ENCODE data around the gene IPPK. TPM values are rescaled to one million over a fixed set of nuclear protein-coding genes. Genes with fewer than 3 reads are reported as not detected.

IPPK gene
- total RNA-seq, 1 donor from 2014 or later = 10.1 TPM

DNA sequence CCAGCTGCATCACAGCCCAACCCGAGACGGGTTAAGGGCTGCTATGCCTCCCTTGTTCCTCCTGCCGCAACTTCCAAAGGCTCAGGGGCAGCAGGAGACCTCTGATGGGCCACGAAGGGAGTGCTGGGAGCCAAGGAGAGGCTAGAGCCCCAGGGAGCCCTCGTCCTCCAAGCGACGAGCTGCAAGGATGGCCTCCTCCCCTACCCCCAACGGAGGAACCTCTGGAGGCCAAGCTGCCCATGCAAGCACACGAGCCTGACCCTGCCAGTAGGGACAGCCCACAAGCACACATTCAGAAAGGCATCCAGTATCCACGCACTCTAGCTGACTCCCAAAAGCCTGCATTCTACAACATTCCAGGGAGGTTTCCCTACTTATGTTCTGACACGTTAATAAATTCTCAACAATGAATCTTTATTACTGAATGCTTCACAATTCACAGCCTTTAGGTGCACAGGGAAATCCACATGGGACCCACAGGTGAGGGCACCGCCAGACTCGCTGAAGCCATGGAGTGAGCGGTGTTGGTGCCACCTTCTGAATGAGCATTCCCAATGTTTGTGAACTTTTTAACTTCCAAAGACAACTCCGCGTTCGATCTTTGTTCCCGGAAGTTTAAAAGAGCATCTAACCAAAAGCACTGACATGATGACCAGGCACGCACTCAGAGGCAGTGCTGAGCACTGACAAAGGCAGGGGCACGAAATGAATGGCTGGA, 28.7 kb downstream of the IPPK start:
- peaks cover 3% of the 10 kb centered on the region for H3K27me3 Mint-ChIP-seq (ENCODE audit: unreplicated experiment)
- H3K4me3 Mint-ChIP-seq (ENCODE audit: unreplicated experiment) = peak overlapping the region; percentile 68
- H3K36me3 Mint-ChIP-seq (ENCODE audit: low read depth, unreplicated experiment) = peaks cover 53% of the 10 kb centered on the region
- no peaks in the 10 kb centered on the region for H3K4me1 Mint-ChIP-seq (ENCODE audit: unreplicated experiment)
- no peak for DNase-seq (ENCODE audit: low spot score)
- H3K9me3 Mint-ChIP-seq (ENCODE audit: unreplicated experiment) = no peaks in the 10 kb centered on the region
- H3K27ac Mint-ChIP-seq (ENCODE audit: unreplicated experiment) = peak overlapping the region; percentile 48
- TF ChIP-seq, protein P1, sequence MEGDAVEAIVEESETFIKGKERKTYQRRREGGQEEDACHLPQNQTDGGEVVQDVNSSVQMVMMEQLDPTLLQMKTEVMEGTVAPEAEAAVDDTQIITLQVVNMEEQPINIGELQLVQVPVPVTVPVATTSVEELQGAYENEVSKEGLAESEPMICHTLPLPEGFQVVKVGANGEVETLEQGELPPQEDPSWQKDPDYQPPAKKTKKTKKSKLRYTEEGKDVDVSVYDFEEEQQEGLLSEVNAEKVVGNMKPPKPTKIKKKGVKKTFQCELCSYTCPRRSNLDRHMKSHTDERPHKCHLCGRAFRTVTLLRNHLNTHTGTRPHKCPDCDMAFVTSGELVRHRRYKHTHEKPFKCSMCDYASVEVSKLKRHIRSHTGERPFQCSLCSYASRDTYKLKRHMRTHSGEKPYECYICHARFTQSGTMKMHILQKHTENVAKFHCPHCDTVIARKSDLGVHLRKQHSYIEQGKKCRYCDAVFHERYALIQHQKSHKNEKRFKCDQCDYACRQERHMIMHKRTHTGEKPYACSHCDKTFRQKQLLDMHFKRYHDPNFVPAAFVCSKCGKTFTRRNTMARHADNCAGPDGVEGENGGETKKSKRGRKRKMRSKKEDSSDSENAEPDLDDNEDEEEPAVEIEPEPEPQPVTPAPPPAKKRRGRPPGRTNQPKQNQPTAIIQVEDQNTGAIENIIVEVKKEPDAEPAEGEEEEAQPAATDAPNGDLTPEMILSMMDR (IDR thresholded peaks at IDR 0.05; ENCODE audit: unreplicated experiment) = no peak

GRCh38 chr9:92640398-92641091, 29.4 kb downstream of the IPPK start:
- no peaks in the 10 kb centered on the region for H3K9me3 Mint-ChIP-seq (ENCODE audit: unreplicated experiment)
- TF ChIP-seq, protein P1 (IDR thresholded peaks at IDR 0.05; ENCODE audit: unreplicated experiment) = no peak
- no peak overlapping the region for H3K27ac Mint-ChIP-seq (ENCODE audit: unreplicated experiment)
- H3K4me3 Mint-ChIP-seq (ENCODE audit: unreplicated experiment) = peak overlapping the region; percentile 14
- H3K4me1 Mint-ChIP-seq (ENCODE audit: unreplicated experiment) = no peaks in the 10 kb centered on the region
- peaks cover 57% of the 10 kb centered on the region for H3K36me3 Mint-ChIP-seq (ENCODE audit: low read depth, unreplicated experiment)
- peaks cover 4% of the 10 kb centered on the region for H3K27me3 Mint-ChIP-seq (ENCODE audit: unreplicated experiment)
- no peak for DNase-seq (ENCODE audit: low spot score)

DNA sequence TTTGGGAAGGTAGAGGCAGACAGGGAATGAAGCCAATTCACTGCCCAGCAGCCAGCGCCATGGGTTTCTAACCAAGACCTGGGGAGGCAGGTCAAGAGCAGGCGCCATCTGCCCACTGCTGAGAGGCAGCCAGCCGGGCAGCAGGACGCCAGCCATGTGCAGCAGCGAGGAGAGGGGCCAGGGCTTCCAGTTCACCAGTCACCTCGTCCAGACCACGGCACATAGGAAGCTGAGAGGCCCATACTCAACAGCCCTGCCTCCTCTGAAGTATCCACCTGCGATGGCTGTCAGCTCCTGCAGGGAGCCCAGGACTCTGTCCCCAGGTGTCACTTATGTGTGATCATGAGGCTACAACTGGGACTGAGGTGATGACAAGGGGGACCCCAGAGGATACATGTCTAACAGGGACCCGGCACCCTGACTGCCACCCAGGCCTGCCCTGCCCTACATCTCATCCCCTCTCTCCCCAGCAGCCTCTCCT, 30.1 kb downstream of the IPPK start:
- no peak overlapping the region for H3K4me3 Mint-ChIP-seq (ENCODE audit: unreplicated experiment)
- H3K9me3 Mint-ChIP-seq (ENCODE audit: unreplicated experiment) = no peaks in the 10 kb centered on the region
- H3K27me3 Mint-ChIP-seq (ENCODE audit: unreplicated experiment) = peaks cover 4% of the 10 kb centered on the region
- DNase-seq (ENCODE audit: low spot score) = no peak
- H3K4me1 Mint-ChIP-seq (ENCODE audit: unreplicated experiment) = no peaks in the 10 kb centered on the region
- TF ChIP-seq, protein P1 (IDR thresholded peaks at IDR 0.05; ENCODE audit: unreplicated experiment) = no peak
- no peak overlapping the region for H3K27ac Mint-ChIP-seq (ENCODE audit: unreplicated experiment)
- peaks cover 52% of the 10 kb centered on the region for H3K36me3 Mint-ChIP-seq (ENCODE audit: low read depth, unreplicated experiment)

- peaks cover 46% of the 10 kb centered on the region for H3K36me3 Mint-ChIP-seq (ENCODE audit: low read depth, unreplicated experiment)
- H3K27ac Mint-ChIP-seq (ENCODE audit: unreplicated experiment) = no peak overlapping the region
- peaks cover 4% of the 10 kb centered on the region for H3K27me3 Mint-ChIP-seq (ENCODE audit: unreplicated experiment)
Observed at GRCh38 chr9:92639124-92639523, 30.8 kb downstream of the IPPK start.

More at GRCh38 chr9:92639124-92639523, 30.8 kb downstream of the IPPK start:
- H3K4me1 Mint-ChIP-seq (ENCODE audit: unreplicated experiment) = peaks cover 2% of the 10 kb centered on the region
- TF ChIP-seq, protein P1 (IDR thresholded peaks at IDR 0.05; ENCODE audit: unreplicated experiment) = no peak
- no peak for DNase-seq (ENCODE audit: low spot score)
- no peaks in the 10 kb centered on the region for H3K9me3 Mint-ChIP-seq (ENCODE audit: unreplicated experiment)
- H3K4me3 Mint-ChIP-seq (ENCODE audit: unreplicated experiment) = no peak overlapping the region

Measured in endothelial cell (in vitro differentiated cells).